Measurements from ENCODE around the gene HELZ. TPM values are rescaled to one million over a fixed set of nuclear protein-coding genes. Genes with fewer than 3 reads are reported as not detected.
"Not testable (repeated sequence)": the region's sequence is repeated elsewhere in the genome, so short reads cannot be mapped to it uniquely, and the experiment has no call there.

HELZ gene
- polyA plus RNA-seq, 1 donor from 2014 or later = 42.7 TPM

- no peaks in the 10 kb centered on the region for H3K36me3 Mint-ChIP-seq
- H3K9me3 Mint-ChIP-seq = no peaks in the 10 kb centered on the region
- H3K27ac Mint-ChIP-seq = no peak overlapping the region
- H3K27me3 Mint-ChIP-seq = peaks cover 2% of the 10 kb centered on the region
- no peaks in the 10 kb centered on the region for H3K4me1 Mint-ChIP-seq
- no peak overlapping the region for H3K4me3 Mint-ChIP-seq
These were observed 33.4 kb upstream of the HELZ start for GRCh38 chr17:67278363-67278762.

- Mint-ChIP-seq H3K4me1 (no peaks in the 10 kb centered on the region), H3K4me3 (no peak overlapping the region), H3K36me3 (no peaks in the 10 kb centered on the region), H3K9me3 (no peaks in the 10 kb centered on the region), H3K27ac (no peak overlapping the region), H3K27me3 (peaks cover 2% of the 10 kb centered on the region)
These were observed 31.1 kb upstream of the HELZ start for GRCh38 chr17:67276075-67276474.

GRCh38 chr17:67274466-67274865 is 29.5 kb upstream of the HELZ start:
- Mint-ChIP-seq H3K4me3 (no peak overlapping the region), H3K9me3 (no peaks in the 10 kb centered on the region), H3K36me3 (no peaks in the 10 kb centered on the region), H3K27ac (no peak overlapping the region), H3K27me3 (peaks cover 2% of the 10 kb centered on the region), H3K4me1 (no peaks in the 10 kb centered on the region)

GRCh38 chr17:67273900-67274299 is 28.9 kb upstream of the HELZ start:
- H3K4me1 Mint-ChIP-seq = no peaks in the 10 kb centered on the region
- H3K4me3 Mint-ChIP-seq = no peak overlapping the region
- H3K27me3 Mint-ChIP-seq = peaks cover 2% of the 10 kb centered on the region
- H3K36me3 Mint-ChIP-seq = no peaks in the 10 kb centered on the region
- H3K9me3 Mint-ChIP-seq = no peaks in the 10 kb centered on the region
- H3K27ac Mint-ChIP-seq = no peak overlapping the region

- no peak overlapping the region for H3K27ac Mint-ChIP-seq
- no peaks in the 10 kb centered on the region for H3K9me3 Mint-ChIP-seq
- H3K27me3 Mint-ChIP-seq = no peaks in the 10 kb centered on the region
- no peaks in the 10 kb centered on the region for H3K4me1 Mint-ChIP-seq
- H3K4me3 Mint-ChIP-seq = no peak overlapping the region
- no peaks in the 10 kb centered on the region for H3K36me3 Mint-ChIP-seq
These were observed 27.5 kb upstream of the HELZ start for GRCh38 chr17:67272312-67273047.

GRCh38 chr17:67271187-67271586 is 26.2 kb upstream of the HELZ start:
- peak overlapping the region in 1 of 3 donors; percentile 36 for H3K27ac Mint-ChIP-seq
- not testable (repeated sequence) for H3K9me3 Mint-ChIP-seq, H3K4me3 Mint-ChIP-seq, H3K4me1 Mint-ChIP-seq, H3K36me3 Mint-ChIP-seq, H3K27me3 Mint-ChIP-seq

GRCh38 chr17:67270416-67270815 is 25.4 kb upstream of the HELZ start:
- H3K9me3 Mint-ChIP-seq = no peaks in the 10 kb centered on the region
- H3K27me3 Mint-ChIP-seq = no peaks in the 10 kb centered on the region
- H3K4me1 Mint-ChIP-seq = no peaks in the 10 kb centered on the region
- no peak overlapping the region for H3K4me3 Mint-ChIP-seq
- H3K27ac Mint-ChIP-seq = no peak overlapping the region
- H3K36me3 Mint-ChIP-seq = no peaks in the 10 kb centered on the region

GRCh38 chr17:67266496-67266895 is 21.5 kb upstream of the HELZ start:
- H3K4me1 Mint-ChIP-seq = no peaks in the 10 kb centered on the region
- no peak overlapping the region for H3K4me3 Mint-ChIP-seq
- no peaks in the 10 kb centered on the region for H3K36me3 Mint-ChIP-seq
- no peaks in the 10 kb centered on the region for H3K9me3 Mint-ChIP-seq
- no peak overlapping the region for H3K27ac Mint-ChIP-seq
- H3K27me3 Mint-ChIP-seq = no peaks in the 10 kb centered on the region

- no peak overlapping the region for H3K4me3 Mint-ChIP-seq
- H3K36me3 Mint-ChIP-seq = no peaks in the 10 kb centered on the region
- peaks cover 0 to under 1% (median 0%) of the 10 kb centered on the region in 3 donors for H3K4me1 Mint-ChIP-seq
- no peak overlapping the region for H3K27ac Mint-ChIP-seq
- no peaks in the 10 kb centered on the region for H3K9me3 Mint-ChIP-seq
- no peaks in the 10 kb centered on the region for H3K27me3 Mint-ChIP-seq
These were observed 20.5 kb upstream of the HELZ start for GRCh38 chr17:67265436-67266019.

GRCh38 chr17:67262435-67263117 is 17.6 kb upstream of the HELZ start:
- H3K36me3 Mint-ChIP-seq = no peaks in the 10 kb centered on the region
- H3K27ac Mint-ChIP-seq = peak overlapping the region in 1 of 3 donors; percentile 75
- peaks cover 0 to 6% (median 2%) of the 10 kb centered on the region in 3 donors for H3K4me1 Mint-ChIP-seq
- no peaks in the 10 kb centered on the region for H3K27me3 Mint-ChIP-seq
- H3K9me3 Mint-ChIP-seq = no peaks in the 10 kb centered on the region
- H3K4me3 Mint-ChIP-seq = no peak overlapping the region

GRCh38 chr17:67260170-67260987 is 15.4 kb upstream of the HELZ start:
- peaks cover 0 to 8% (median 2%) of the 10 kb centered on the region in 3 donors for H3K4me1 Mint-ChIP-seq
- no peak overlapping the region for H3K27ac Mint-ChIP-seq
- peaks cover 0 to 1% (median 0%) of the 10 kb centered on the region in 3 donors for H3K9me3 Mint-ChIP-seq
- H3K27me3 Mint-ChIP-seq = no peaks in the 10 kb centered on the region
- H3K4me3 Mint-ChIP-seq = no peak overlapping the region
- no peaks in the 10 kb centered on the region for H3K36me3 Mint-ChIP-seq

- Mint-ChIP-seq H3K9me3 (peaks cover 0 to 1% (median 0%) of the 10 kb centered on the region in 3 donors), H3K4me3 (peak overlapping the region in 1 of 4 donors; percentile 75), H3K27me3 (no peaks in the 10 kb centered on the region), H3K36me3 (no peaks in the 10 kb centered on the region), H3K27ac (no peak overlapping the region), H3K4me1 (peaks cover 0 to 8% (median 2%) of the 10 kb centered on the region in 3 donors)
These were observed 13.9 kb upstream of the HELZ start for GRCh38 chr17:67258821-67259468.

GRCh38 chr17:67256075-67256732 is 11.2 kb upstream of the HELZ start:
- H3K36me3 Mint-ChIP-seq = no peaks in the 10 kb centered on the region
- H3K4me1 Mint-ChIP-seq = peaks cover 0 to 8% (median 5%) of the 10 kb centered on the region in 3 donors
- H3K27ac Mint-ChIP-seq = no peak overlapping the region
- no peaks in the 10 kb centered on the region for H3K27me3 Mint-ChIP-seq
- H3K4me3 Mint-ChIP-seq = no peak overlapping the region
- peaks cover 0 to 1% (median 0%) of the 10 kb centered on the region in 3 donors for H3K9me3 Mint-ChIP-seq

- Mint-ChIP-seq H3K36me3 (no peaks in the 10 kb centered on the region), H3K27me3 (peaks cover 2% of the 10 kb centered on the region), H3K9me3 (peaks cover 0 to 1% (median 0%) of the 10 kb centered on the region in 3 donors)
These were observed 8.4 kb upstream of the HELZ start for GRCh38 chr17:67253384-67253783.

More at GRCh38 chr17:67253384-67253783, 8.4 kb upstream of the HELZ start:
- Mint-ChIP-seq H3K4me1 (peaks cover 1 to 5% (median 4%) of the 10 kb centered on the region in 3 donors), H3K4me3 (no peak overlapping the region), H3K27ac (no peak overlapping the region)
